ENCODE data around the gene NTPCR. TPM values are rescaled to one million over a fixed set of nuclear protein-coding genes. Genes with fewer than 3 reads are reported as not detected.

Gene NTPCR
- total RNA-seq, 1 donor from 2014 or later, result 41.6 TPM

GRCh38 chr1:232984577-232985425 is 34.4 kb downstream of the NTPCR start:
- Histone ChIP-seq H3K9me3 (no peaks in the 10 kb centered on the region), H3K36me3 (no peaks in the 10 kb centered on the region), H3K4me3 (no peak overlapping the region), H3K4me1 (no peaks in the 10 kb centered on the region), H3K27ac (no peak overlapping the region), H3K27me3 (no peaks in the 10 kb centered on the region)
- no peak for TF ChIP-seq CTCF (IDR thresholded peaks at IDR 0.05)
- no peak for DNase-seq (ENCODE audit: low spot score in 2 of 2)
- intact Hi-C loops (cut with DNase I), result no loop called here

GRCh38 chr1:232985882-232986526 is 35.6 kb downstream of the NTPCR start:
- no peak overlapping the region for H3K27ac ChIP-seq
- intact Hi-C loops (cut with DNase I), result no loop called here
- no peak overlapping the region for H3K4me3 ChIP-seq
- H3K27me3 ChIP-seq, result no peaks in the 10 kb centered on the region
- no peaks in the 10 kb centered on the region for H3K36me3 ChIP-seq
- no peaks in the 10 kb centered on the region for H3K9me3 ChIP-seq
- no peak for DNase-seq (ENCODE audit: low spot score in 2 of 2)
- no peak for TF ChIP-seq CTCF (IDR thresholded peaks at IDR 0.05)
- H3K4me1 ChIP-seq, result no peaks in the 10 kb centered on the region

- no peak overlapping the region for H3K27ac ChIP-seq
Measured at GRCh38 chr1:232986527-232986922, 36.1 kb downstream of the NTPCR start.

DNA sequence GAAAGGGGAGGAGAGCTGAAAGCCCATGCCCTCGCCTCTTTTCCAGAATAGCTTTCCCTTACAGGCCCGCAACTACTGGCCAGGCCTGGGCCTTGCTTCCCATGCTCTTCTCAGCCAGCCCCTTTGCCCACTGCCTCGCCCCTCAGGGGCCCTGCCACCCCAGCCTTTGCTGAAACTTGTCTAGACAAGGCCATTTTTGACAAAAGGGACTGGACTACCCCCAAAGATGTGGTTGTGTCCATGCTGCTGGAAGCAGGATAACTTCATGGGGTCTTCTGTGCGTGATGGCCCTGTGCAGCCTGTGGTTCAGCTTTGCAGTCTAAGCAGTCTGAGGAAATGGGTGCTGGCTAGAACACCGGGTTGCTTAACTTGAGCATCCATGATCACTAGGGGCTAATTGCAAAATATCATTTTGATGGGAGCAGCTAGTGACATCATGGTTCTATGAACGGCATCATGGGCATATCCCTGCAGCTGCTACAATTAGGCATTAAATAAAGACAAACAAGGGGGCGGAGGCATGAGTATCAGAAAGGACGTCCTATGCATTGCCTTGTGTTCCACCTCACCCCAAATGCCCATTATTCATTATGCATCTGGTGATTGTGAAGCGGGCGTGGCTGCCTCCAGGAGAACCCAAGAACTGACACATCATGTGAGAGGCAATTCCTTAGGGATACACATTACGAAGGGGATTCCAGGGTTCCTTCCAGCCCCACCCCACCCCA is 36.8 kb downstream of the NTPCR start:
- intact Hi-C loops (cut with DNase I), result no loop called here

More at GRCh38 chr1:232986527-232986922, 36.1 kb downstream of the NTPCR start:
- Histone ChIP-seq H3K27me3 (no peaks in the 10 kb centered on the region), H3K36me3 (no peaks in the 10 kb centered on the region), H3K4me1 (no peaks in the 10 kb centered on the region), H3K4me3 (no peak overlapping the region), H3K9me3 (no peaks in the 10 kb centered on the region)
- DNase-seq (ENCODE audit: low spot score in 2 of 2), result no peak
- TF ChIP-seq CTCF (IDR thresholded peaks at IDR 0.05), result no peak
- intact Hi-C loops (cut with DNase I), result no loop called here

DNA sequence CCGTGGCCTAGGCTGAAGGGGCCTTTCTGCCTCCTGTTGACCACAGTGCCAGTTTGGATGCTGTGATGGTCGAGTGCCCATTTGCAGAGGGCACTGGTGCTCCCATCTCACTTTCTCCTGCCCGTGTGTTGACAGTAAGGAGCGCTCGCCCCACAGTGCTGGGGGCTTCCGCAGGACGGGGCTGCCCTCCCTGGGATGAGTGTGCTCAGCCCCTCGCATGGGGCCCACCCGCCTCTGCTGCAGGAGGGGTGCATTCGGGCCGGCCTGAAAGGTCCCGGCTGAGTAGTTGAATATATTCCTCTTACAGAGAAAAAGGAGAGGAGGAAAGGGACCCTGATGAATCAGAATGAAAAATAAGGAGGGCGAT is 37.3 kb downstream of the NTPCR start:
- H3K9me3 ChIP-seq, result no peaks in the 10 kb centered on the region
- H3K4me3 ChIP-seq, result no peak overlapping the region
- H3K36me3 ChIP-seq, result no peaks in the 10 kb centered on the region
- H3K27me3 ChIP-seq, result no peaks in the 10 kb centered on the region
- H3K27ac ChIP-seq, result no peak overlapping the region
- intact Hi-C loops (cut with DNase I), result no loop called here
- no peak for DNase-seq (ENCODE audit: low spot score in 2 of 2)
- no peaks in the 10 kb centered on the region for H3K4me1 ChIP-seq
- no peak for TF ChIP-seq CTCF (IDR thresholded peaks at IDR 0.05)

More for the DNA sequence above, 36.8 kb downstream of the NTPCR start:
- H3K9me3 ChIP-seq, result no peaks in the 10 kb centered on the region
- no peak overlapping the region for H3K4me3 ChIP-seq
- H3K4me1 ChIP-seq, result no peaks in the 10 kb centered on the region
- DNase-seq (ENCODE audit: low spot score in 2 of 2), result no peak
- H3K27ac ChIP-seq, result no peak overlapping the region
- H3K36me3 ChIP-seq, result no peaks in the 10 kb centered on the region
- TF ChIP-seq CTCF (IDR thresholded peaks at IDR 0.05), result no peak
- H3K27me3 ChIP-seq, result no peaks in the 10 kb centered on the region

All from ascending aorta (tissue), 2 donors.